GM20431 (cell line): ENCODE results near the gene SPZ1.
"Not testable (repeated sequence)": the region's sequence is repeated elsewhere in the genome, so short reads cannot be mapped to it uniquely, and the experiment has no call there.

ENCODE experiments used
- in situ Hi-C: fragments of 300-500 bp; cut with MseI, MboI; formaldehyde crosslinking; loops from one replicate; pipeline ENCODE4 v1.15.0; 2020; ENCODE audit warnings: low sequenced_read_pairs; ENCODE audit not compliant: unreplicated experiment

The SPZ1 gene

DNA sequence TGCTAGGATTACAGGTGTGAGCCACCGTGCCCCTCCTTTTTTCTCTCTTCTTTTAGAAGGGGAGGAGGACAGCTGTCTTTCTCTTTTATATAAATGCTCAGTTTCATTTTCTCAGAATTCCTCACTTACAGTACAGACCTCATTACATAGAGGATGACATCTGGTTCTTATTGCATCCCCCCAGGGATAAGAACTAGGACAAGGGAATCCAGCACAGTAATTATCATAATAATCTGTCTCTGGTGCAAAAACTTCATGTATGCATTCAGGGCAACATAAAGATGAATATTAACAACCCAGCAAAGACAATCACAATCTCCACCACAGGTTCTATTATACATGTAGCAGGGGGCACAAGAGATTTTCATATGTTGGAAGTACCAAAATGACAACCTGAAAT lies 5.1 kb downstream of the SPZ1 start:
- in situ Hi-C loops, result no loop called here

- in situ Hi-C loops, result no loop called here
These were observed 6.7 kb downstream of the SPZ1 start for GRCh38 chr5:80326468-80326867.

DNA sequence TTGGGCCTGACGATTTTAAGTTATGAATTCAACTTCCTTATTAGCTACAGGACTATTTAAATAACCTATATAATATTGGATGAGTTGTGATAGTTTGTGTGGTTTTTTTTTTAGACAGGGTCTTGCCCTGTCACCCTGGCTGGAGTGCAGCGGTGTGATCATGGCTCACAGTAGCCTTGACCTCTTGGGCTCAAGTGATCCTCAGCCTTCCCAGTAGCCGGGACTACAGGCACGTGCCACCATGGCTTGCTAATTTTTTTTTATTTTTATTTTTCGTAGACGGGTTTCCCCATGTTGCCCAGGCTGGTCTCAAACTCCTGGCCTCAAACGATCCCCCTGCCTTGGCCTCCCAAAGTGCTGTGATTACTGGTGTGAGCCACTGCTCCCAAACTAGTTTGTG lies 17.6 kb downstream of the SPZ1 start:
- in situ Hi-C loops, result no loop called here

GRCh38 chr5:80339116-80339515 lies 19.3 kb downstream of the SPZ1 start:
- in situ Hi-C loops, result no loop called here

DNA sequence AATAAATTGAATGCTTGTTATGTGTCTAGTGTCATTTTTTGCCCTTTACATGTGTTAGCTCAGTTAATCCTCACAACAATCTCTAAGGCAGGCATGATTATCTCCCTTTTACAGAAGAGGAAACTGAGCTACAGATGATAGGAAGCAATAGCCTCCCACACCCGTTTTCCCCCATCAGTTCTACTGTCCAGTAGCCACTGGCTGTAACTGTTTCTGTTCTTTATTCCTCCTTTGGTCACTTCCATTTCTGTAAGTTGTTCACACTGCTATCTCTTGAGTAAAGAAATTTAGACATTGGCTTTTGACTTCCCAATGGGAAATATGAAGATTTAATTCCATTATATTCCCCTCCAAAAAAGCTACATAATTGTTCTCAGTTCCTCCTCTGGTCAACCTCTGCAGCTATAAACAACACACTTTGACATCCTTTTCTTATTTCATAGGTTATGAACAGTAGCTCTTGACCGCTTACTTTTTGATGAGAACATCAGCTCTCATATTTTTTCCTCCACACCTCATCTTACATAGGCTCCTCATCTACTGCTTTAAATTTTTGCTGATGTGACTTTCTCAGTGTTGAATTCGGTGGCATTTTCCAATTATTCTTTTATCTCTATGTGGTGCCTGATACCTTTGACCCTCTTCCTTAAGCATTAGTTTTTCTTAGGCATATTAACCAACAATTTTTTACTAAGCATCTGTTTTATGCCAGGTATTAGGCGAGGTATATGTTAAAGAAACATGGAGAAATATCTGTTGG lies 21.4 kb downstream of the SPZ1 start:
- in situ Hi-C loops, result no loop called here

- in situ Hi-C loops, result no loop called here
These were observed 23.3 kb downstream of the SPZ1 start for GRCh38 chr5:80343067-80343466.

GRCh38 chr5:80346055-80346454 lies 26.3 kb downstream of the SPZ1 start:
- in situ Hi-C loops, result no loop called here

- in situ Hi-C loops, result no loop called here
These were observed 28.4 kb downstream of the SPZ1 start for GRCh38 chr5:80348171-80348570.

DNA sequence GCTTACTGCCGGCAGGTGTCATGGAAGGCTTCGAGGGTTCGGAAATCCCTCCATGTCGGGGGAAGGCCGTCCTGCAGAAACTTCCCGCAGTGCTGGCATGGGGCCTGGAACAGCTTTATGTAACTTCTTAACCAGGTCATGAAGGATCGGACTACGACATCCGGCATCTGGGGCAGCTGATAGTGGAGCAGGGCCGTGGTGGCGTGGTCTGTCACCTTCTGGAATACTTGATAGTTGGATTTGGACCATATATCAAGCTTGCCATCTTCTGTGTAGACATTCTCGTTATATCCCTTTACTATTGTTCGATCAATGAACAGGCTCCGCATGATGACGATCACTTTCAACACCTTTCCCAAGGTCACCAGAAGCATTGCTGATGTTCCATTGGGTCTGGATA lies 31.2 kb downstream of the SPZ1 start:
- in situ Hi-C loops, result not testable (repeated sequence)

DNA sequence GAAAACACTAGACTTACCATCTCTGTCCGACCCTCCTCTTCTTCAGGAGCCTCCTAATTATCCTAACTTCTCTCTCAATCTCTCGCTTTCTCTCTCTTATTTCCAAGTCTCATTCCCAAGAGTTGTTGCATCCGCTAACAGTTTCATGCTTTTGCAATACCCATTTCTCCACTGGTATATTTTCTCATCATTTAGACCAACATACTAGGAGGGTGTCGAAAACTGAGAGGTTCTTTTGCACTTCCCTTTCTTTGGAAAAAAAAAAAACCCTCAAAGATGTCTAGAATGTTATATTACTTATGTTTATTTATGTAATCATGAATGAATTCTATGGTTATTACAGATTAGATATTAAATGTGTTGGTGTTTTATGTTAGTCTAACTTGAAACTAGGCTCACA lies 35.9 kb downstream of the SPZ1 start:
- in situ Hi-C loops, result no loop called here

DNA sequence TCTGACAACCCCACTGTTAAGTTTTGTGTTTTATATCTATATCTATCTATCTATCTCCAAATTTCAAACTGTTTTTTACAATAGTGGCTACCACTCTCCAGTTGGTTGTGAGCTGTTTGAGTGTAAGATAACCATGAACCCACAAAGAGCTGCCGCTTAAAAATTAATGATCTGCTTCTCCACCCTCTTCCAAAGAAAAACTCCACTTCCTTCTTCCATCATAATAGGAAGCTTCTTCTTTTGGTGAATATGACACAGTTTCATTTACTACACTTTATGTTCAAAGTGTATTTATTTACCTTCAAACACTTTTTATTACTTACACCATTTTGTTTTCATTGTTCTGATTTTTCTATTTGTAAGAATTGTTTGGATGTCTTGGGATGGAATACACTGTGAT lies 37.9 kb downstream of the SPZ1 start:
- in situ Hi-C loops, result no loop called here

DNA sequence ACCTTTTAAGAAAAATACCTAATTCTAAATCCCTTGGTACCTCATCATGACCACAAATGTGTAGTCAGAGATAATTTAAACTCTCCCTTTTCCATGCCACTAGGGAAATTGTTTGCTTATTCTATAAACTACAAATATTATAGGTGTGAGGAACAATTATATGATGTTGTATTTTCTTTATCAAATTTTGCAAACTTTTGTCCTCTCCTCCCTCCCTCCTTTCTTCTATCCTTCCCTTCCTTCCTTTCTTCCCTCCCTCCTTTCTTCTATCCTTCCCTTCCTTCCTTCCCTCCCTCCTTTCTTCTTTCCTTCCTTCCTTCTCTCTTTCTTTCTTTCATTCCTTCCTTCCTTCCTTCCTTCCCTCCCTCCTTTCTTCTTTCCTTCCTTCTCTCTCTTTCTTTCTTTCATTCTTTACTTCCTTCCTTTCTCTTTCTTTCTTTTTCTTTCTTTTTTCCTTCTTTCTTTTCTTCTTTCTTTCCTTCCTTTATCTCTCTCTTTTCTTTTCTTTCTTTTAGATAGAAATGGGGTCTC lies 41.2 kb downstream of the SPZ1 start:
- in situ Hi-C loops, result no loop called here

DNA sequence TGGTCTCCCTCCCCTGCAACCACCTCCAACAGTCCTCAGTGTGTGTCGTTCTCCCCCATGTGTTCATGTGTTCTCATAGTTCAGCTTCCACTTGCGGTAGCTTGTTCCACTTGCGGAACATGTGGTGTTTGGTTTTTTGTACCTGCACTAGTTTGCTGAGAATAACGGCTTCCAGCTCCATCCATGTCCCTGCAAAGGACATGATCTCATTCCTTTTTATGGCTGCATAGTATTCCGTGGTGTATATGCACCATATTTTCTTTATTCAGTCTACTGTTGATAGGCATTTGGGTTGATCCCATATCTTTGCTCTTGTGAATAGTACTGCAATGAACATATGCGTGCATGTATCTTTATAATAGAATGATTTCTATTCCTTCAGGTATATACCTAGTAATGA lies 45.1 kb downstream of the SPZ1 start:
- in situ Hi-C loops, result no loop called here

- in situ Hi-C loops, result no loop called here
These were observed 49.1 kb downstream of the SPZ1 start for GRCh38 chr5:80368661-80369480.

GRCh38 chr5:80369521-80369920 lies 49.7 kb downstream of the SPZ1 start:
- in situ Hi-C loops, result no loop called here

DNA sequence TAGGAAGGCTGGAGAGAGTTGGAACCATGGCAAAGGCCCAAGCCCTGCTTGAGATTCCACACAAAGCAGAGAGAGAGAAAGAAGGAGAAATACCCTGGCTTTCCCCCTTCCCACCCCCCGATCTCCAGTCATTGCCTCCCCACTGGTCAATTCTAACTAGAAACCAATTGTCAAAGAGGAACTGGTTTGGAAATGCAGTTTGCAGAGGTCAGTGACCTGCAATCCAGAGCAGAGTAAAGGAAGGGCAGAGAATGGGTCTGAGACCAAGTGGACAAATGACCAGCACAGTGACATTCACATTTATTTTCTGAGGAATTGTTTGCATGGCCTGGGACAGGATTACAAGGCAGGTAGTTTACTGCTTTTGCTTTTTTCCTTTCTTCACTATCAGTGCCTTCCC lies 50.6 kb downstream of the SPZ1 start:
- in situ Hi-C loops, result no loop called here
